Measurements from ENCODE around the gene ASPHD1. TPM values are rescaled to one million over a fixed set of nuclear protein-coding genes. Genes with fewer than 3 reads are reported as not detected.
"Not testable (repeated sequence)": the region's sequence is repeated elsewhere in the genome, so short reads cannot be mapped to it uniquely, and the experiment has no call there.

The ASPHD1 gene
- total RNA-seq, 1 experiment from 2014 or later: 28.5 TPM

DNA sequence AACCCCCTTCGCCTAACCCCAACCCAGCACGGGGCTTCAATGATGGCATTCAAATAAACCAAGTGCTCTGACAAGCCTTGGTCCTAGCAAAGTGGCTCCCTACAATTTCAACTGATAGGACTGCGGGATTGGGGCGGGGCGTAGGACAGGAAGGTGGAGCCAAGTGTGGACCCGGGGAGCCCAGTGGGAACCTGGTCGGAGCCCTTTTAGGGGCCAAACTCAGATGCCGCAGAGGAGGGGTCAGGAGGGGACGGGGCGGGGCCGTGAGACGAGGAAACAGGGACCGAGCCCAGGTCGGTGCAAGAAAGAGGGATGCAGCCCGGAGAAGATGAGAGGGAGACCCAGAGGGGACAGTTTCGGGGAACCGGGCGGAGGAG is 24.1 kb upstream of the ASPHD1 start:
- no peak for DNase-seq (ENCODE audit: low spot score)
- in situ Hi-C loops (cut with HindIII; ENCODE audit: low sequenced_read_pairs): no loop called here

DNA sequence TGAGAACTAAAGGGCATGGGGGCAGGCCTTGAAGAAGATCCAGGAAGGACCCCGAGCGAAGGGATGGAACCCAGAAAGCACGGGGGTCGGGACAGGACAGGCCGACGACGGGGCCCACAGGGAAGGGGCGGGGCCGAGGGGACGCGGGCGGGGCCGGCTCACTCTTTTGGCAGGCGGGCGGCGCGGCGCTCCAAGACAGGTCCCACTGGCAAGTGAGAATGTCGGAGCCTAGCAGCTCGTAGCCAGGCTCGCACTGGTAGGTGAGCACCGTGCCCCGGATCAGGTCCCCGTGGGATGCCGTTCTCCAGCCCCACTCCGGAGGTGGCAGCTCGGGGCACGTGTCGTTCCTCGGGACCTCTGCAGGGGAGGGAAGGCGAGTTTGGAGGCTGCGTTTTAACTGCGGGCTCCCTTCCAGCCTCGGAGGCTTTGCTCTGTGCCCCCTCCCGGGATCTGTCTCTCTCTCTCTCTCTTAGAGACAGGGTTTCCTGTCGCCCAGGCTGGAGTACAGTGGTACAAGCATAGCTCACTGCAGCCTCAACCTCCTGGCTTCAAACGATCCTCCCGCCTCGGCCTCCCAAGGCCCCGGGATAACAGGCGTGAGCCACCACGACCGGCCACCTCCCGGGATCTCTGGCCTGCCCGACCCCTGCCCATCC is 23.6 kb upstream of the ASPHD1 start:
- peak; percentile 44 for DNase-seq (ENCODE audit: low spot score)
- in situ Hi-C loops (cut with HindIII; ENCODE audit: low sequenced_read_pairs): no loop called here

DNA sequence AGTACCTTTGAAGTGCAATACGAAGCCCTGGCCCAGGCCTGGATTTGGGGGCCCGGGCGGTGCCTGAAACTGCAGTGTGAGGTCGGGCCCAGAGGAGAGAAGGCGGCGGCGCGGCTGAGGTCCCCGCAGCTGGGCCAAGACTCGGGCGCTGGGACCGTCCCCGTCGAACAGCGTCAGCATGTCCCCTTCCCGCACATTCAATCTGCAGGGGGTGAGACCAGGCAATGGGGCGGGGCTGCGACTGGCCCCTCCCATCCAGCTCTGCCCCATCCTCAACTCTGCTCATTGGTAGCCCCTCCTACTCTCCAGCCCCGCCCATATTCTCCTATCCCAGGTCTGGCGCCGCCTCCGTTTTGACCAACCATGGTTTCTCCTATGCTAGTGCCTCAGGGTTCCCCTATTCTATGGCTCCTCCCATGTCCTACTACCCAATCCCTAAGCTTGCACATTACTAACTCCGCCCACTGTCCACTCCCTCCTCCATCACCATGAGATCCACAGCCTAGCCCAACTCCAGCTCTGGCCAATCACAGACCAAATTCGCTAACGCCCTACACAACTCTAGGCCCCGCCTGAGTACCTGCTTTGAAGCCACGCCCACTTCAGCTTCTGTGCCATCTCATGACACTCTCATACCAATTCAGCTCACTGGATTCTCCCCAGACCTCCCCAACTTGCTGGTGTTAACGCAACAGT is 22.9 kb upstream of the ASPHD1 start:
- in situ Hi-C loops (cut with HindIII; ENCODE audit: low sequenced_read_pairs): no loop called here
- peak; percentile 85 for DNase-seq (ENCODE audit: low spot score)

GRCh38 chr16:29878172-29878571 is 22.1 kb upstream of the ASPHD1 start:
- DNase-seq (ENCODE audit: low spot score): no peak
- in situ Hi-C loops (cut with HindIII; ENCODE audit: low sequenced_read_pairs): no loop called here

DNA sequence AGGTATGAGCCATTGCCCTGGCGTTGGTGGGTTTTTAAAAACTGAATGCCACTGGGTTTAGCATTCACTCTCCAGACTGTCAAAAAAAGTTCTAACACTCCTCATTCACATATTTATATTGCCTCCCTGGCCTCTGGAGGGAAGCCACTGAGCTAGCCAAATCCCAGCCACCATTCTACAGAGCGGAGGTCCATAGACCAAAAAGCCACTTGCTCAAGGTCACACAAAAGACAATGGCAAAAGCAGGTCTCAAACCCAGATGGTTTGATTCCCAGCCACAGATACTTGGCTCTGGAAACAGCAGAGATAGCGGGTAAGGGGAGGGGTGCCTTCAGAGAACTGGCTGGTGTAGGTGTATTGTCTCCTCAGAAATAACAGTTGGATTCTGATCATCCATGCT is 19.2 kb upstream of the ASPHD1 start:
- DNase-seq (ENCODE audit: low spot score): no peak
- in situ Hi-C loops (cut with HindIII; ENCODE audit: low sequenced_read_pairs): no loop called here

GRCh38 chr16:29883987-29884386 is 16.3 kb upstream of the ASPHD1 start:
- in situ Hi-C loops (cut with HindIII; ENCODE audit: low sequenced_read_pairs): no loop called here
- DNase-seq (ENCODE audit: low spot score): no peak

DNA sequence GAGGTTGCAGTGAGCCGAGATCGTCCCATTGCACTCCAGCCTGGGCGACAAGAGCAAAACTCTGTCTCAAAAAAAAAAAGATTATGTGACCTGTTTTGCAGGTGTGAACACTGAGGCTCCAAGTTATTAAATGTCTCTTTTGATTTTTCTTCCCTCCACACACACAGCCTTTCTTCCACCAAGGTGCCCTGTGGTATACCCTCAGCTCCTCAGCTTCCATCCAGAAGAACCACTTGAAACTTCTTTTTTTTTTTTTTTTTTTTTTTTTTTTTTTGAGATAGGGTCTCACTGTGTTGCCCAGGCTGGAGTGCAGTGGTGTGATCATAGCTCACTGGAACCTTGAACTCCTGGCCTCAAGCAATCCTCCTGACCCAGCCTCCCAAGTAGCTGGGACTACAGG is 10.9 kb upstream of the ASPHD1 start:
- DNase-seq (ENCODE audit: low spot score); in situ Hi-C loops (cut with HindIII; ENCODE audit: low sequenced_read_pairs): not testable (repeated sequence)

DNA sequence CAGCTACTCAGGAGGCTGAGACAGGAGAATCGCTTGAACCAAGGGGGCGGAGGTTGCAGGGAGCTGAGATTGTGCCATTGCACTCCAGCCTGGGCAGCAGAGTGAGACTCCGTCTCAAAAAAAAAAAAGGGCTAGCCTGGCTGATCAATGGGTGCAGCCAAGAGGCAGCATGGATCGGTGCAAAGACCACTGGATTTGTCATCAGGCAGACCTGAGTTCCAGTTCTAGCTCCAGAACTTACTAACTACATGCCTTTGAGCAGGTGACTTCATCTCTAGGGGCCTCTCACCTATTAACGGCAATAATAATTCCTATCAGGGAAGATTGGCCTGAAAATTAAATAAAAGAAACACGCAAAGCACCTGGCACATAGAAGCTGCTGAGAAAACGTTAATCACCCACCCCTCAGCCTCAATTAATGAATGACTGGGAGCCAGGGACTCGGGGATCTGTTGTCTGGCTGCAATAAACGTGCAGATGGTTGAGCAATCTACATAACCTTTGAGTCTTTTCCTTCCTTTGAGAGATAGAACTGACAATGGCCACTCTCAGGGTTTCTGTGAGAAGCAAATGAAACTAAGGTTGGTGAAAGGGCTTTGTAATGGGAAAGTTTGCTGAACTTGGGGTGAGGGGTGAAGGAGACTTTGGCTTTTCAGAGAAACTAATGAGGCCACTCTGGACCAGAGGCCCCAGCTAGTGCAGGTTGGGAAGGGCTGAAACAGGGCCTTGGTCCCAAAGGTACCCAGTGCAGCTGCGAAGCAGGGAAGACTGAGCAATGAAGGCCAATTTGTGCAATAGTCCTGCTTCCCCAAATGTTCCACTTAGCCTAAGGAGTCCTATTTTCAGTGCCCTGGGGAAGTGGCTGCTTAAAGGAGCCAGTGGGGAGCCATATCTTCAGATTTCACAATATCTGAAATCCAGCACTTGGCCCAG is 8.5 kb upstream of the ASPHD1 start:
- in situ Hi-C loops (cut with HindIII; ENCODE audit: low sequenced_read_pairs): no loop called here
- no peak for DNase-seq (ENCODE audit: low spot score)

GRCh38 chr16:29892458-29892813 is 7.9 kb upstream of the ASPHD1 start:
- in situ Hi-C loops (cut with HindIII; ENCODE audit: low sequenced_read_pairs): no loop called here
- no peak for DNase-seq (ENCODE audit: low spot score)

DNA sequence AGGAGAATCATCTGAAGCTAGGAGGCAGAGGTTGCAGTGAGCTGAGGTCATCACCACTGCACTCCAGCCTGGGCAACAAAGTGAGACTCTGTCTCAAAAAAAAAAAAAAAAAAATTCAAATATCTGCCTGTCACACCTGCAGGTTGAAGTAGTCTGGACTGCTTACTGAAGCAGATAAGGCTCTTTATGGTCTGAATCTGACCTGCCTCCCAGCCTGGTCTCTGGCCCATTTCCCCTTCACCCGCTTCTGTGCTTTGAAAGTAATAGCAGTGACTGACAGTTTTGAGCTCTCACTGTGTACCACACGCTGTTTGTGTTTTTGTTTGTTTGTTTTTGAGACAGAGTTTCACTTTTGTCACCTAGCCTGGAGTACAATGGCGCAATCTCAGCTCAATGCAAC is 6.7 kb upstream of the ASPHD1 start:
- in situ Hi-C loops (cut with HindIII; ENCODE audit: low sequenced_read_pairs): no loop called here
- DNase-seq (ENCODE audit: low spot score): no peak

DNA sequence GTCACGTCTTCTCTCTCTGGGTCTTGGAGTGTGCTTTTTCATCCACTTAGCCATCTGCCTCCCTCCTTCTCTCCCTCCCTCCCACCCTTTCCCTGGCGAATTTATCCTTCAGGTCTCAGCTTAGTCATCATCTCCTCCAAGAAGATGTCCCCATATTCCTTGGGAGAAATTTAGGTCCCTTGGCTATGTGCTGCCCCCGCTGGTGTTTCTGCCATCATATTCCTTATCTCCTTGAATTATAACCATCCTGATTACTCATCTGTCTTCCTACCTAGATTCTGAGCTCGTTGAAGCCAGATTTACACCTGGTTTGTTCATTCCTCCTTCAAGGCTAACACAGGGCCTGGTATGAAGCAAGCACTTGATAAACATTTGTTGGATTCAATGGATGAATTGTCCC is 5.9 kb upstream of the ASPHD1 start:
- no peak for DNase-seq (ENCODE audit: low spot score)
- in situ Hi-C loops (cut with HindIII; ENCODE audit: low sequenced_read_pairs): no loop called here

- no peak for DNase-seq (ENCODE audit: low spot score)
These were observed 3.4 kb upstream of the ASPHD1 start for GRCh38 chr16:29896841-29897240.

DNA sequence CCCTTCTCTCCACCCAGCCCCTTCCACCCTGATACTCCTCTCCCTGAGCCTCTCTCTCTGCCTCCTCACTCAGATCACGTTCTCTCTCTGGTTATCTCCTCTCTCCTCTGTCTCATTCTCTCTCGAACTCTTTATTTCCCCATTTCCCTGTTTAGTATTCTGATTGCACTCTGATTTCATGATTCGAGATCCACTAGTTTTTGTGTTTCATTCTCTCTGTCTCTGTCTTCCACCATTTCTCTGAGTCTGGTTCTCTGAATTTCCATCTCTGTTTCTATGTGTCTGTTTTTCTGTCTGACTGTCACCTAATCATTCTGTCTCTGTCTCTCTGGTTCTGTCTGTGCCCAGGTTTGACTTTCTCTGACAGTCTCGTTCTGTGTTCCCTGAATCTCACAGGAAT is 3.0 kb upstream of the ASPHD1 start:
- DNase-seq (ENCODE audit: low spot score): no peak
- in situ Hi-C loops (cut with HindIII; ENCODE audit: low sequenced_read_pairs): no loop called here

More at GRCh38 chr16:29896841-29897240, 3.4 kb upstream of the ASPHD1 start:
- in situ Hi-C loops (cut with HindIII; ENCODE audit: low sequenced_read_pairs): no loop called here

- no peak for DNase-seq (ENCODE audit: low spot score)
- in situ Hi-C loops (cut with HindIII; ENCODE audit: low sequenced_read_pairs): no loop called here
These were observed 2.0 kb upstream of the ASPHD1 start for GRCh38 chr16:29898135-29898803.

DNA sequence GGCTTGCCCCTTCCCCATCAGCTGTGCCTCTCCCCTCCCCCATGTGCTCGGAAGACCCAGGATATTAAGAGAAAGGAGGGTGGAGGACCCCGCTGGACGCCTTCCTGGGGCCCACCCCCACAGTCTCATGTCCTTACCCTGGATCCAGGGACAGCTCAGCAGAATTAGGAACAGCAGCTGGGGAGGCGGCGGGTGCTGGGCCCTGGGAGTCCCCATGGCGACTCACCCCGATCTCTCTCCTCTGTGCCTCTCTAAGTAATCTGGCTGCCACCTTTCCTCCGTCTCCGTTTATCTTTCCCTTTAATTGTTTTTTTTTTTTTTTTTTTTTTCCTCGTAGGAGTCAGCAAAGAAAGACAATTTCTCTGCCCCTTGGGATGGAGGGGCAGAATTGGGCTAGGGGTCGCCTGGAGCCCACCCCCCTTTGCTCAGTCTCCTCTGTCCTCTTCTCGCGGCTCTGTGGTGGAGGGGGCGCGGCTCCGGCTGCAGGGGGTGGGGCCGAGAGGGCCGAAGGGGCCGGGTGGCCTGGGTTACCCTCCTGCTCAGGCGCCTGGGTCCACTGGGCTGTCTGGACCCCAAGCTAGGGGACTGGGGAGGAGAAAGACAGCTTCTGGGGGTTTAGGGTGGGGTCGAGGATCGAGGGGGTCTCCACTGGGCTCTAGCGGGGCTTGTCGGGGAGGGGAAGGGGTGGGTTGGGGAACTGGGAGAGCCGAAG is 1.3 kb upstream of the ASPHD1 start:
- DNase-seq (ENCODE audit: low spot score): no peak
- in situ Hi-C loops (cut with HindIII; ENCODE audit: low sequenced_read_pairs): no loop called here

GRCh38 chr16:29899516-29900101 is 679 bp upstream of the ASPHD1 start, which contains the start of gene SEZ6L2:
Gene SEZ6L2 (minus strand): TSS chr16:29899550. CDS start chr16:29899019, 531 bp downstream.
- peak; percentile 98 for DNase-seq (ENCODE audit: low spot score)
- in situ Hi-C loops (cut with HindIII; ENCODE audit: low sequenced_read_pairs): no loop called here

DNA sequence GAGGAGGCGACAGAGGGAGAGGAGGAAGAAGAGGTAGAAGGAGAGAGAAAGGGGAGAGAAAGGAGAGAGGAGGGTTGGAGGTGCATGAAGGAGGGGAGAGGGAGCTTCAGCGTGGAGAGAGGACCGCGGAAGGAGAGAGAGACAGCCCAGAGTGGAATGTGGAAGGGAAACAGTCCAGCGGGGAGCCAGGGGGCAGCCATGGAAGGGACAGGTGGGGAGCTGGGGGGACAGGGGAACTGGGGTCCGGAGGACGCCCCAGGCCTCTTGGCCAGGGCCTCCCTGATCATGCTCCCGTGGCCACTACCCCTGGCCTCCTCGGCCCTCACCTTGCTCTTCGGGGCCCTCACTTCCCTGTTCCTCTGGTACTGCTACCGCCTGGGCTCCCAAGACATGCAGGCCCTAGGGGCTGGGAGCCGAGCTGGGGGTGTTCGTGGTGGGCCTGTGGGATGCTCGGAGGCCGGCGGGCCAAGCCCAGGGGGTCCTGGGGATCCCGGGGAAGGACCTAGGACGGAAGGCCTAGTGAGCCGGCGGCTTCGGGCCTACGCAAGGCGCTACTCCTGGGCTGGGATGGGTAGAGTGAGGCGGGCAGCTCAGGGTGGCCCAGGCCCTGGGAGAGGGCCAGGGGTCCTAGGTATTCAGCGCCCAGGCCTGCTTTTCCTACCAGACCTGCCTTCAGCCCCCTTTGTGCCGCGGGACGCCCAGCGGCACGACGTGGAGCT is 759 bp downstream of the ASPHD1 start:
- in situ Hi-C loops (cut with HindIII; ENCODE audit: low sequenced_read_pairs): no loop called here
- DNase-seq (ENCODE audit: low spot score): no peak

- in situ Hi-C loops (cut with HindIII; ENCODE audit: low sequenced_read_pairs): no loop called here
- DNase-seq (ENCODE audit: low spot score): no peak
These were observed 1.3 kb downstream of the ASPHD1 start for GRCh38 chr16:29901607-29901945.
